NCI-H774 (cell line): ENCODE results near the gene KRTAP9-7.
A peak's percentile ranks its signal among the peaks of the same experiment; 100 is the strongest.
"Not testable (repeated sequence)": the region's sequence is repeated elsewhere in the genome, so short reads cannot be mapped to it uniquely, and the experiment has no call there.

Source experiments
- DNase-seq: peaks from one replicate; lab custom pipeline; 2025; lab: John Stamatoyannopoulos, UW

The KRTAP9-7 gene, protein sequence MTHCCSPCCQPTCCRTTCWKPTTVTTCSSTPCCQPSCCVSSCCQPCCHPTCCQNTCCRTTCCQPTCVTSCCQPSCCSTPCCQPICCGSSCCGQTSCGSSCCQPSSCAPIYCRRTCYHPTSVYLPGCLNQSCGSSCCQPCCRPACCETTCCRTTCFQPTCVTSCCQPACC

GRCh38 chr17:41275648-41276190 is at the start of gene KRTAP9-7:
TSS of gene KRTAP9-7 (plus strand) at chr17:41275698. CDS start at chr17:41275698, 0 bp downstream.
- not testable (repeated sequence) for DNase-seq

GRCh38 chr17:41226051-41226450 is 49.4 kb upstream of the KRTAP9-7 start:
- no peak for DNase-seq

DNA sequence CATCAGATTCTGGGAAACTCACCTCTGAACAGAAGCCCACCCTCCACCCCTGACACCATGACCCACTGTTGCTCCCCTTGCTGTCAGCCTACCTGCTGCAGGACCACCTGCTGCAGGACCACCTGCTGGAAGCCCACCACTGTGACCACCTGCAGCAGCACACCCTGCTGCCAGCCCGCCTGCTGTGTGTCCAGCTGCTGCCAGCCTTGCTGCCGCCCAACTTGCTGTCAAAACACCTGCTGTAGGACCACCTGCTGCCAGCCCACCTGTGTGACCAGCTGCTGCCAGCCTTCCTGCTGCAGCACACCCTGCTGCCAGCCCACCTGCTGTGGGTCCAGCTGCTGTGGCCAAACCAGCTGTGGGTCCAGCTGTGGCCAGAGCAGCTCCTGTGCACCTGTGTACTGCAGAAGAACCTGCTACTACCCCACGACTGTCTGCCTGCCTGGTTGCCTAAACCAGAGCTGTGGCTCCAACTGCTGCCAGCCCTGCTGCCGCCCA is 48.9 kb upstream of the KRTAP9-7 start, which contains the start of gene KRTAP9-2:
Gene KRTAP9-2 (plus strand): TSS at position 51 of the 498 bp plus-strand sequence. CDS start 7 bp downstream, at position 58.
- not testable (repeated sequence) for DNase-seq

DNA sequence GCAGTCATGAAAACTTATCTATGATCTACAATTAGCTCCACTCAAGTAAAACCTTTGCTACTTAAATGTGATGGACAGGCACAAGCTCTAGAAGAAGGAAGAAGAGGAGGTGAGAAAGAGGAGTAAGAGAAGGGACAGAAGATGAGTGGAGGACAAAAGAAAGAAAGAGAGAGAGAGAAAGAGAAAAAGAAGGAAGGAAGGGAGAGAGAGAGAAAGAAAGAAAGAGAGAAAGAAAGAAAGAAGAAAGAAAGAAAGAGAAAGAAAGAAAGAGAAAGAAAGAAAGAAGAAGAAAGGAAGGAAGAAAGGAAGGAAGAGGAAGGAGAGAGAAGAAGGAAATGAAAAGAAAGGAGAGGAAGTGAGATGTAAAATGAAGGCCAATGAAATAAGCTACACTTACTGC is 45.4 kb upstream of the KRTAP9-7 start:
- DNase-seq: no peak

GRCh38 chr17:41231731-41232130 is 43.8 kb upstream of the KRTAP9-7 start:
- no peak for DNase-seq

DNA sequence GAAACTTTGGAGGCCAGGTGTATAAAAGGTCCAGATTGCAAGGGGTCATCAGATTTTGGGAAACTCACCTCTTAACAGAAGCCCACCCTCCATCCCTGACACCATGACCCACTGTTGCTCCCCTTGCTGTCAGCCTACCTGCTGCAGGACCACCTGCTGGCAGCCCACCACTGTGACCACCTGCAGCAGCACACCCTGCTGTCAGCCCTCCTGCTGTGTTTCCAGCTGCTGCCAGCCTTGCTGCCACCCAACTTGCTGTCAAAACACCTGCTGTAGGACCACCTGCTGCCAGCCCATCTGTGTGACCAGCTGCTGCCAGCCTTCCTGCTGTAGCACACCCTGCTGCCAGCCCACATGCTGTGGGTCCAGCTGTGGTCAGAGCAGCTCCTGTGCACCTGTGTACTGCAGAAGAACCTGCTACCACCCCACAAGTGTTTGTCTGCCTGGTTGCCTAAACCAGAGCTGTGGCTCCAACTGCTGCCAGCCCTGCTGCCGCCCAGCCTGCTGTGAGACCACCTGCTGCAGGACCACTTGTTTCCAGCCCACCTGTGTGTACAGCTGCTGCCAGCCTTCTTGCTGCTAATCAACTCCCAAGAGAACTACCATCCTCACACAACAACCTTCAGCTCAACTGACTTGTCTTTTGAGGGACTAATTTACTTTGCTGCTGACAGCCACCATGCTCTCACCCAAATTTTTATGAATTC is 42.9 kb upstream of the KRTAP9-7 start, which contains the start of gene KRTAP9-3:
Gene KRTAP9-3 (plus strand): TSS at position 51 of the 707 bp plus-strand sequence. CDS start 53 bp downstream, at position 104.
- DNase-seq: peak; percentile 76

- DNase-seq: not testable (repeated sequence)
Observed at GRCh38 chr17:41237116-41237515, 38.4 kb upstream of the KRTAP9-7 start.

DNA sequence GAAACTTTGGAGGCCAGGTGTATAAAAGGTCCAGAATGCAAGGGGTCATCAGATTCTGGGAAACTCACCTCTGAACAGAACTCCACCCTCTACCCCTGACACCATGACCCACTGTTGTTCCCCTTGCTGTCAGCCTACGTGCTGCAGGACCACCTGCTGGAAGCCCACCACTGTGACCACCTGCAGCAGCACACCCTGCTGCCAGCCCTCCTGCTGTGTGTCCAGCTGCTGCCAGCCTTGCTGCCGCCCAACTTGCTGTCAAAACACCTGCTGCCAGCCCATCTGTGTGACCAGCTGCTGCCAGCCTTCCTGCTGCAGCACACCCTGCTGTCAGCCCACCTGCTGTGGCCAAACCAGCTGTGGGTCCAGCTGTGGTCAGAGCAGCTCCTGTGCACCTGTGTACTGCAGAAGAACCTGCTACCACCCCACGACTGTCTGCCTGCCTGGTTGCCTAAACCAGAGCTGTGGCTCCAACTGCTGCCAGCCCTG is 37.5 kb upstream of the KRTAP9-7 start, which contains the start of gene KRTAP9-8:
Gene KRTAP9-8 (plus strand): TSS at position 51 of the 489 bp plus-strand sequence. CDS start 53 bp downstream, at position 104.
- DNase-seq: peak; percentile 42

- DNase-seq: not testable (repeated sequence)
Observed at GRCh38 chr17:41246995-41247787, 28.3 kb upstream of the KRTAP9-7 start.

DNA sequence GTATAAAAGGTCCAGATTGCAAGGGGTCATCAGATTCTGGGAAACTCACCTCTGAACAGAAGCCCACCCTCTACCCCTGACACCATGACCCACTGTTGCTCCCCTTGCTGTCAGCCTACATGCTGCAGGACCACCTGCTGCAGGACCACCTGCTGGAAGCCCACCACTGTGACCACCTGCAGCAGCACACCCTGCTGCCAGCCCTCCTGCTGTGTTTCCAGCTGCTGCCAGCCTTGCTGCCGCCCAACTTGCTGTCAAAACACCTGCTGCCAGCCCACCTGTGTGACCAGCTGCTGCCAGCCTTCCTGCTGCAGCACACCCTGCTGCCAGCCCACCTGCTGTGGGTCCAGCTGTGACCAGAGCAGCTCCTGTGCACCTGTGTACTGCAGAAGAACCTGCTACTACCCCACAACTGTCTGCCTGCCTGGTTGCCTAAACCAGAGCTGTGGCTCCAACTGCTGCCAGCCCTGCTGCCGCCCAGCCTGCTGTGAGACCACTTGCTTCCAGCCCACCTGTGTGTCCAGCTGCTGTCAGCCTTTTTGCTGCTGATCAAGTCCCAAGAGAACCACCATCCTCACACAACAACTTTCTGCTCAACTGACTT is 25.8 kb upstream of the KRTAP9-7 start, which contains the start of gene KRTAP9-4:
Gene KRTAP9-4 (plus strand): TSS at position 51 of the 604 bp plus-strand sequence. CDS start 34 bp downstream, at position 85.
- peak; percentile 65 for DNase-seq

DNA sequence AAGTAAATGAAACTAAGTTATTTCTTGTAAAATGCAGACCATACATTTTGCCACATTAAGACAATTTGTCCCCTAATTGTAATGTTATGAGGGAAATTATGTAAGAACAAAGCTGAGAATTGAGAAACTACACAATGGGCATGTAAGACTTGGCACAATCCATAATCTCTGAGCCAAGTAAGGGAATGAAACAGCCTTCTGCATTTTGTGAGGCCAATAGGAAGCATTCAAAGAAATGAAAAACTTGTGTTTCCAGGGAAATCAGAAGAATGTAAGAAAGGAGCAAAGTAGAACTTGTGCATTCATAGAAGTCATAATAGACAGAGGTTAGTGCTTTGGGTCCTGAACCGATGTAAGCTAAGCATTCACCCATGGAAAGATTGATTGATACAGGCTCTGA is 24.2 kb upstream of the KRTAP9-7 start:
- DNase-seq: no peak

DNA sequence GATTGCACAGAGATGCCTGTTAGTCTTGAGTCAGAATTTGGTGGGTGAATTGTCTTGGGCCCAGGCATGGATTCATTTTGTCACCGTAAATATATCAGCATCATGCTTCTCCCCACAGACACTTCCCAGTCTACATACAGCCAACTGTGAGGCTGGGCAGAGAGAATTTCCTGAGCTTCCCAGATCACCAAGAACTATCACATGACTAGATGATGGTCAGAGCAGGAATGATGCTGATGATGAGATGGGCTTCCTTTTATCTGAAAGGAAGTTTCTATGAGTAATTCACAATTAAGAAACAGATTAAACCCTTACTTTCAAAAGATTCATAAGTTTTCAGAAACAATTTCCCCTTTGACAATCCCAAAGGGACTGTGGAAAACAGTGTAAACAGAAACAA is 20.6 kb upstream of the KRTAP9-7 start:
- DNase-seq: no peak

- DNase-seq: not testable (repeated sequence)
Observed at GRCh38 chr17:41255381-41256290, 19.9 kb upstream of the KRTAP9-7 start, which contains the start of gene KRTAP9-9. TSS of gene KRTAP9-9 (plus strand) at chr17:41255384.

DNA sequence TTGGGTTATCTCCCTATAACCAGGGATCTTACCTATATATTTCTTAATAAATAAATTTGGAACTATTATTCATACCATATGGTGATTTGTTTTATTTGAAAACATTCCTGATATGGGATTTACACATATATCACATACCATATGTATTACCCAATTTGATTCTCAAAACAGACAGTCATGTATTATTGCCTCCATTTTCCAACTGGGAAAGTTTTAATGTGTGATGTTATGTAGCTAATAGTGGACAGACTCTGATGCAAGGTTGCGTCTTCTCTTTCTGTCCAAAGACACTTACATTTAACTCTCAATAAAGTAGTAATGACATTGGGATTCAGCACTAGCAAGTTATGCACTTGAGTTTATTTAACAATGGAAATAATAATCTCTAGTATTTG is 19.2 kb upstream of the KRTAP9-7 start:
- no peak for DNase-seq

- DNase-seq: no peak
Observed at GRCh38 chr17:41258406-41258805, 17.1 kb upstream of the KRTAP9-7 start.

- no peak for DNase-seq
Observed at GRCh38 chr17:41263212-41263611, 12.3 kb upstream of the KRTAP9-7 start.

DNA sequence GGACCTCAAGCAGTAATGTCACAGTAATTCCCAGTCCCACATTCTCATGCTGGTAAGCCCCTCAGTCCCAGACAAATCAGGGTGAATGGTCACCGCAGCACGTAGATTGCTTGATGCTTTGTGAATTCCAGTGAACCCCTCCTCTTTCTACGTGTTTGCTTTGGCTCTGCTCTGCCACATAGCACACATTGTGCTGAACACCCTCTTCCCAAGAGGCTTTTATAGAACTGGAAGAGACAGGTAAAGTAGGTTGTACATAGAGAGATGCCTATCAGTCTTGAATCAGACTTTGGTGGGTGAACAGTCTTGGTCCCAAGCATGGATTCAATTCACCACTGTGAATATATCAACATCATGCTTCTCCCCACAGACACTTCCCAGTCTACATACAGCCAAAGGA is 10.9 kb upstream of the KRTAP9-7 start:
- no peak for DNase-seq

DNA sequence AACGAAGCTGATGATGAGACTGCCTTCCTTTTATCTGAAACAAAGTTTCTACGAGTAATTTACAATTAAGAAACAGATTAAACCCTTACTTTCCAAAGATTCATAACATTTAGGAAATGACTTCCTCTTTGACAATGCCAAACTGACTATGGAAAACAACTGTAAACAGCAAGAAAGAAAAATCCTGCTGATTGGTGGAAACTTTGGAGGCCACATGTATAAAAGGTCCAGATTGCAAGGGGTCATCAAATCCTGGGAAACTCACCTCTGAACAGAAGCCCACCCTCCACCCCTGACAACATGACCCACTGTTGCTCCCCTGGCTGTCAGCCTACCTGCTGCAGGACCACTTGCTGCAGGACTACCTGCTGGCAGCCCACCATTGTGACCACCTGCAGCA is 10.4 kb upstream of the KRTAP9-7 start, which contains the start of gene KRTAP9-6:
Gene KRTAP9-6 (plus strand): TSS at position 301 of the 400 bp plus-strand sequence. CDS start 0 bp downstream, at position 301.
- DNase-seq: no peak

- no peak for DNase-seq
Observed at GRCh38 chr17:41267711-41268110, 7.8 kb upstream of the KRTAP9-7 start.

- DNase-seq: not testable (repeated sequence)
Observed at GRCh38 chr17:41271323-41271722, 4.2 kb upstream of the KRTAP9-7 start.
